NCI-H1092 treated with DMSO at 0.1 percent for 48 hours (cell line): ENCODE results near the gene UBE2U.

Experiments
- DNase-seq: peaks from one replicate; lab custom pipeline; 2025; lab: John Stamatoyannopoulos, UW

UBE2U gene

DNA sequence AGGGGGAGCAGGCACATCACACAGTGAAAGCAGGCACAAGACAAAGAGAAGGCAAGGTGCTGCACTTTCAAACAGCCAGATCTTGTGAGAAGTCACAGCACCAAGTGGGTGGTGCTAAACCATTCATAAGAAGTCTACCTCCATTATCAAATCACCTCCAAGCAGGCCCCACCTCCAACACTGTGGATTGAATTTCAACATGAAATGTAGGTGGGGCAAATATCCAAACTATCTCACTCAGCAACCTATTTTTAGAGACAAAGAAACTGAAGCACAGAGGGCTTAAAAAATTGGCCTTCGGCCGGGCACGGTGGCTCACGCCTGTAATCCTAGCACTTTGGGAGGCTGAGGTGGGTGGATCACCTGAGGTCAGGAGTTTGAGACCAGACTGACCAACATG lies 90.4 kb downstream of the UBE2U start:
- DNase-seq, result no peak

GRCh38 chr1:64295136-64295535 lies 91.7 kb downstream of the UBE2U start:
- no peak for DNase-seq

GRCh38 chr1:64295561-64295960 lies 92.1 kb downstream of the UBE2U start:
- no peak for DNase-seq

DNA sequence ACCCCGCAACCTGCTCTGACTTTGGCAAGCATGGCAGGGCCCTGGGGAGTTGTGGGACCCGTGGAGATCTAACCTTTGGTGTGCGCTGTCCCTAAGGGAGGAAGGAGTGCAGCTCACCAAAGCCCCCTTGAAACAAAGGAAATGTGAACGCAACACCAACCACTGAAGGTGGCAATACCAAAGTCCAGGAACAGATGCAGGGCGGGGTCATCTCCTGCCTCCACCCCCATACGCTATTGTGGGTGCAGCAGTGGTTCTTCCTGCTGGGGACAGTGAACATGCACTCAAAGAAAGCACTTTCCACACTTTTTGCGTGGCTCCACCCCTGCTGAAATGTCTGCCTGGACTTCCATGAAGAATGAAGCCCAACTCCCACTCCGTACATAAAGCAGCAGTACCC lies 93.0 kb downstream of the UBE2U start:
- no peak for DNase-seq

DNA sequence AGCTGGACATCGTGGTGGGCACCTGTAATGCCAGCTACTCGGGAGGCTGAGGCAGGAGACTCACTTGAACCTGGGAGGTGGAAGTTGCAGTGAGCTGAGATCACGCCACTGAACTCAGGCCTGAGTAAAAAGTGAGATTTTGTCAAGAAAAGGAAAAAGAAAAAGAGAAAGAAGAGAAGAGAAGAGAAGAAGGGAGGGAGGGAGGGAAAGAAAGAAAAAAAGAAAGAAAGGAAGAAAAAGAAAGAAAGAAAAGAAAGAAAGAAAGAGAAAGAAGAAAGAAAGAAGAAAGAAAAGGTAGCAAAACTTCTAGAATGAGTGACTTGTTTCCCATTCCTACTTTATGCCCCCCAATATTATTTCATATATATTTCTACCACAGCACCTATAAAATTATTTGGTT lies 98.8 kb downstream of the UBE2U start:
- DNase-seq, result no peak

DNA sequence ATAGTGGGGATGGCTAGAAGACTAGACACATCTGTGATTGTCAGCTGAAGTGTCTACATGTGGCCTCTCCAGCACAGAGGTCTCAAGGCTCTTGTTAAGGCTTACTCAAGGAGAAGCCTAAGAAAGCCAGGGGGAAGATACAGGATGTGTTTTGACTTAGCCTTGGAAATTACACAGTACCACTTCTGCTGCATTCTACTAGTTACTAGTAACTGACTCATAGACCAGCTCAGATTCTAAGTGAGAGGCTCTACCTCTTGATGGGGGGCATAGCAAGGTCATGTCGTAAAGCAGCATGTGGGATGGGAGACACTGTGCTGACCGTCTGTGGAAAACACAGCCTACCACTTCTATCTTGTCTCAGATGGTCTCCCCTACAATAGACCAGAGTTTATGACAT lies 99.5 kb downstream of the UBE2U start:
- no peak for DNase-seq

DNA sequence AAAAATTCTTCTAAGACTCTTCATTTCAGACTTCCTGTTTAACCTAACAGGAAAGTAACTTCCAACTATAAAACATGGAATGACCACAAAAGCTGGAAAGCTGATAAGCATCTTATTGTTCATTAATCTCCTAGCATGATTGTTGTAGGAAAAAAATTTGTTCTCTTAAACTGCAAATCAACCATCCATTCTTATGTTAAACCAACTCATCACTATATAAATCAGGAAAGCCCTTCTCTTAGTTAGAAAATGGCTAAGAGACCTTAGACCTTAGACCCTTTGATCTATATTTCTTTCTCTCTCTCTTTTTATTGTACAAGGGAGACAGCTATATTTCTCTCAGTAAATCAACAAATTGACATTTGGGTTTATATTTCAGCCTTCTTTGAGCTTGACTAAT lies 101.4 kb downstream of the UBE2U start:
- no peak for DNase-seq

DNA sequence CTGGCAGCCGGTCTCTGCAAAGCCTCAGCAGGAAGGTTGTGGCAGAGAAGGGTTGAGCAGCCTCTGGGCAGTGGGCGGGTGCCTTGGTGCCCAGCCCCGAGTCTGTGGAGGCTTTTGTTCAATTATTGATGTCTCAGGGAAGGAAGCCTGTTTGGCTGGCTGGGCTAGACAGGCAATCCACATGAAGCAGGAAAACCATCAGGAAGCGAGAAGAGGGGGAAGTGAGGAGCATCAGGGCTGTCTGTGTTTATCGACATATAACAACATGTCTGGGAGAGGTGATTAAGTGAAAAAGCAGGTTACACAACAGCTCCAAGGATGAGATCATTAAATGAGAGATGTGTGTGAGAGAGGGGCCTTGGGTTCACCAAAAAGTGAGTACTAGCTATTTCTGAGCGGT lies 105.4 kb downstream of the UBE2U start:
- DNase-seq, result no peak

DNA sequence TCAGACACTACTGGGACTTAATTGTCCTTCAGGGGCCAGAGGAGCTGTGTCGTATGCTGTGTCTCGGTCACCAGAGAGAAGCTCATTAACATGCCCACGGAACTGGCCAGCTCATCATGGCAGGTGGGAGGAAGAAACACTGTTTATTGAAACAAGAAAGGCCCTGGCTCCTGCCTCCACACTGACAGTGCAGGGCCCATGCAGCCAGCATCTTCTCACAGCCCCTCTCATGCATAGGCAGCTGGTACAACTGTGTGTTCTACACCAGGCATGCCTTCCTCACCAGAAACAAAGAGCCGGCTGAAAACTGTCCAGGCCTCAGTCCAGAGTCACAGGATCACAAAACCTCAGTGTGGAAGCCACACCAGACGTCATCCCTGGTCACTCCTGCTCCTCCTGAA lies 106.0 kb downstream of the UBE2U start:
- no peak for DNase-seq

- no peak for DNase-seq
Measured at GRCh38 chr1:64310760-64311159, 107.3 kb downstream of the UBE2U start.

- no peak for DNase-seq
Measured at GRCh38 chr1:64312431-64312830, 109.0 kb downstream of the UBE2U start.

DNA sequence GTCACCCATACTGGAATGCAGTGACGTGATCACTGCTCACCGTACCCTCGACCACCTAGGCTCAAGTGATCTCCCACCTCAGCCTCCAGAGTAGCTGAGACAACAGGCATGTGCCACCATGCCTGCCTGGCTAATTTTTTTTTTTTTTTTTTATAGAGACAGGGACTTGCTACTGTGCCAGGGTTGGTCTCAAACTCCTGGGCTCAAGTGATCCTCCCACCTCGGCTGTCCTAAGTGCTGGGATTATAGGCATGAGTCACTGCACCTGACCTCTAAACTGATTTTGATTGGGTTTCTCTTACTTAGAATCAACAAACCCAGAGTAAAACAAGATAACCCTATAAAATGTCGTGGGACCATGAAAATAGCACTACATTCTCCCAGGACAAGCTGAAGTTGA lies 112.0 kb downstream of the UBE2U start:
- DNase-seq, result no peak
